IMR-90 (cell line): ENCODE results near the gene PLN.

Experiments
- CEBPB ChIP-seq: IDR thresholded peaks from 2 replicates; pipeline ENCODE4 v1.6.1; 2012; ENCODE audit warnings: low read depth, low read length, improper control_type of control experiment
- CHD1 ChIP-seq: IDR thresholded peaks from 2 replicates; pipeline ENCODE4 v1.6.1; 2012; ENCODE audit warnings: low read depth, low read length, improper control_type of control experiment
- MAFK ChIP-seq: IDR thresholded peaks from 2 replicates; pipeline ENCODE4 v1.6.1; 2012; ENCODE audit warnings: low read depth, low read length, improper control_type of control experiment
- MAZ ChIP-seq: IDR thresholded peaks from 2 replicates; pipeline ENCODE4 v1.6.1; 2012; ENCODE audit warnings: low read depth, mild to moderate bottlenecking, low read length, improper control_type of control experiment, moderate library complexity, borderline replicate concordance
- MXI1 ChIP-seq: IDR thresholded peaks from 2 replicates; pipeline ENCODE4 v1.6.1; 2012; ENCODE audit warnings: low read depth, mild to moderate bottlenecking, low read length, moderate library complexity, borderline replicate concordance
- POLR2A ChIP-seq: IDR thresholded peaks from 2 replicates; pipeline ENCODE4 v1.6.1; 2012; ENCODE audit warnings: mild to moderate bottlenecking, low read depth, low read length
- RAD21 ChIP-seq: IDR thresholded peaks from 2 replicates; pipeline ENCODE4 v1.6.1; 2012; ENCODE audit warnings: low read length, improper control_type of control experiment
- RCOR1 ChIP-seq: IDR thresholded peaks from 2 replicates; pipeline ENCODE4 v1.6.1; 2012; ENCODE audit warnings: mild to moderate bottlenecking, low read length, improper control_type of control experiment; ENCODE audit not compliant: insufficient replicate concordance
- RFX5 ChIP-seq: IDR thresholded peaks from 2 replicates; pipeline ENCODE4 v1.8.0; 2012; ENCODE audit warnings: low read depth, mild to moderate bottlenecking, low read length, moderate library complexity
- SMC3 ChIP-seq: fragments of 150-350 bp; IDR thresholded peaks from 2 replicates; pipeline ENCODE4 v1.6.1; 2016; ENCODE audit warnings: low read depth, mild to moderate bottlenecking, antibody characterized with exemption, low read length, moderate library complexity
- TF ChIP-seq, protein P1 (sequence below): conservative IDR thresholded peaks from 2 replicates; pipeline ENCODE4 v1.5.1; 2012; ENCODE audit warnings: mild to moderate bottlenecking, low read depth, low read length, improper control_type of control experiment
- TF ChIP-seq, protein P2 (sequence below): fragments of 150-350 bp; IDR thresholded peaks from 2 replicates; pipeline ENCODE4 v1.6.1; 2016; ENCODE audit warnings: low read depth, mild to moderate bottlenecking, low read length, moderate library complexity, borderline replicate concordance

DNA sequence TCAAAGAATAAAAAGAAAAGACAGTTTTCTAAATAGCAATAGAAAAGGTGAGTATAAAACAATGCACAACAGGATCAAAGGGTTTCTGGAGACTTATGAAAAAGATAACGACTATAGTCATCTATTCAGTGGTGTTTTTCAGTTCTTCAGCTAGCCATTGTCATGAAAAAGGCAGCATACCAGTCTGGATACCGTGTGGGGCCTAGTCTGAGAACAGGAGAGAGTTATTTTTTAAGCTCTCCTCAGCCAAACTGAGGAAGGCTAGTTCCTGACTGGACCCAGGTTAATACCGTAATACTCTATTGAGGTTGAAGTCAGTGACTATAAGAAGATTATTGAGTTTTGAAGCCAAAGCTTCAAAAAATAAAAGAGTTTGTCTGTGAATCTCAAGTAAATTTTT is 49.5 kb downstream of the PLN start:
- TF ChIP-seq, protein P1, sequence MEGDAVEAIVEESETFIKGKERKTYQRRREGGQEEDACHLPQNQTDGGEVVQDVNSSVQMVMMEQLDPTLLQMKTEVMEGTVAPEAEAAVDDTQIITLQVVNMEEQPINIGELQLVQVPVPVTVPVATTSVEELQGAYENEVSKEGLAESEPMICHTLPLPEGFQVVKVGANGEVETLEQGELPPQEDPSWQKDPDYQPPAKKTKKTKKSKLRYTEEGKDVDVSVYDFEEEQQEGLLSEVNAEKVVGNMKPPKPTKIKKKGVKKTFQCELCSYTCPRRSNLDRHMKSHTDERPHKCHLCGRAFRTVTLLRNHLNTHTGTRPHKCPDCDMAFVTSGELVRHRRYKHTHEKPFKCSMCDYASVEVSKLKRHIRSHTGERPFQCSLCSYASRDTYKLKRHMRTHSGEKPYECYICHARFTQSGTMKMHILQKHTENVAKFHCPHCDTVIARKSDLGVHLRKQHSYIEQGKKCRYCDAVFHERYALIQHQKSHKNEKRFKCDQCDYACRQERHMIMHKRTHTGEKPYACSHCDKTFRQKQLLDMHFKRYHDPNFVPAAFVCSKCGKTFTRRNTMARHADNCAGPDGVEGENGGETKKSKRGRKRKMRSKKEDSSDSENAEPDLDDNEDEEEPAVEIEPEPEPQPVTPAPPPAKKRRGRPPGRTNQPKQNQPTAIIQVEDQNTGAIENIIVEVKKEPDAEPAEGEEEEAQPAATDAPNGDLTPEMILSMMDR, result no peak
- TF ChIP-seq POLR2A, result no peak
- TF ChIP-seq RFX5, result no peak
- no peak for TF ChIP-seq RAD21
- no peak for TF ChIP-seq MAFK
- TF ChIP-seq SMC3, result no peak
- no peak for TF ChIP-seq MAZ
- TF ChIP-seq, protein P2, sequence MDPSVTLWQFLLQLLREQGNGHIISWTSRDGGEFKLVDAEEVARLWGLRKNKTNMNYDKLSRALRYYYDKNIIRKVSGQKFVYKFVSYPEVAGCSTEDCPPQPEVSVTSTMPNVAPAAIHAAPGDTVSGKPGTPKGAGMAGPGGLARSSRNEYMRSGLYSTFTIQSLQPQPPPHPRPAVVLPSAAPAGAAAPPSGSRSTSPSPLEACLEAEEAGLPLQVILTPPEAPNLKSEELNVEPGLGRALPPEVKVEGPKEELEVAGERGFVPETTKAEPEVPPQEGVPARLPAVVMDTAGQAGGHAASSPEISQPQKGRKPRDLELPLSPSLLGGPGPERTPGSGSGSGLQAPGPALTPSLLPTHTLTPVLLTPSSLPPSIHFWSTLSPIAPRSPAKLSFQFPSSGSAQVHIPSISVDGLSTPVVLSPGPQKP, result no peak
- no peak for TF ChIP-seq RCOR1
- no peak for TF ChIP-seq CHD1
- TF ChIP-seq CEBPB, result no peak
- TF ChIP-seq MXI1, result no peak
